ENCODE data around the gene SH3RF3. TPM values are rescaled to one million over a fixed set of nuclear protein-coding genes. Genes with fewer than 3 reads are reported as not detected.

The SH3RF3 gene
- total RNA-seq, 2 donors from 2014 or later: 37.4 to 61.7 TPM

- H3K9me3 ChIP-seq: no peaks in the 10 kb centered on the region
- DNase-seq (ENCODE audit: low spot score) (no peak), ATAC-seq (ENCODE audit: insufficient number of reproducible peaks, low FRiP score, low read depth) (no peak)
- TF ChIP-seq CTCF (IDR thresholded peaks at IDR 0.05): no peak
- peaks cover 36 to 89% of the 10 kb centered on the region in 2 donors for H3K4me1 ChIP-seq (ENCODE audit: control insufficient read depth in 1 of 2, low read depth in 2 of 2)
- peak overlapping the region; percentile 84 to 98 for H3K27ac ChIP-seq
- no peaks in the 10 kb centered on the region for H3K27me3 ChIP-seq (replicated peaks; ENCODE audit: insufficient read depth)
- H3K4me3 ChIP-seq: no peak overlapping the region
- no peaks in the 10 kb centered on the region for H3K36me3 ChIP-seq
Measured at GRCh38 chr2:109320195-109320922, 191.4 kb downstream of the SH3RF3 start.

- ATAC-seq (ENCODE audit: insufficient number of reproducible peaks, low FRiP score, low read depth) (no peak), DNase-seq (ENCODE audit: low spot score) (no peak)
- no peaks in the 10 kb centered on the region for H3K9me3 ChIP-seq
- peak overlapping the region; percentile 43 for H3K4me3 ChIP-seq
- H3K4me1 ChIP-seq (ENCODE audit: control insufficient read depth in 1 of 2, low read depth in 2 of 2): peaks cover 47 to 95% of the 10 kb centered on the region in 2 donors
- H3K27me3 ChIP-seq (replicated peaks; ENCODE audit: insufficient read depth): no peaks in the 10 kb centered on the region
- H3K36me3 ChIP-seq: no peaks in the 10 kb centered on the region
- H3K27ac ChIP-seq: peak overlapping the region; percentile 84 to 98
- TF ChIP-seq CTCF (IDR thresholded peaks at IDR 0.05): peak; percentile 19
Measured at GRCh38 chr2:109321570-109321969, 192.6 kb downstream of the SH3RF3 start.

- Histone ChIP-seq H3K4me1 (ENCODE audit: control insufficient read depth in 1 of 2, low read depth in 2 of 2) (peaks cover 47 to 94% of the 10 kb centered on the region in 2 donors), H3K36me3 (no peaks in the 10 kb centered on the region), H3K27ac (peak overlapping the region; percentile 84 to 98), H3K9me3 (no peaks in the 10 kb centered on the region), H3K27me3 (replicated peaks; ENCODE audit: insufficient read depth) (no peaks in the 10 kb centered on the region), H3K4me3 (peak overlapping the region; percentile 43)
- peak; percentile 58 for ATAC-seq (ENCODE audit: insufficient number of reproducible peaks, low FRiP score, low read depth)
- no peak for TF ChIP-seq CTCF (IDR thresholded peaks at IDR 0.05)
- peak; percentile 95 for DNase-seq (ENCODE audit: low spot score)
Measured at GRCh38 chr2:109322111-109322510, 193.1 kb downstream of the SH3RF3 start.

GRCh38 chr2:109322641-109323040 lies 193.6 kb downstream of the SH3RF3 start:
- no peak for TF ChIP-seq CTCF (IDR thresholded peaks at IDR 0.05)
- Histone ChIP-seq H3K9me3 (no peaks in the 10 kb centered on the region), H3K4me1 (ENCODE audit: control insufficient read depth in 1 of 2, low read depth in 2 of 2) (peaks cover 43 to 89% of the 10 kb centered on the region in 2 donors), H3K27ac (peak overlapping the region; percentile 84 to 86), H3K27me3 (replicated peaks; ENCODE audit: insufficient read depth) (no peaks in the 10 kb centered on the region), H3K36me3 (no peaks in the 10 kb centered on the region), H3K4me3 (peak overlapping the region; percentile 12)
- ATAC-seq (ENCODE audit: insufficient number of reproducible peaks, low FRiP score, low read depth) (no peak), DNase-seq (ENCODE audit: low spot score) (no peak)

- Histone ChIP-seq H3K4me1 (ENCODE audit: control insufficient read depth in 1 of 2, low read depth in 2 of 2) (peaks cover 32 to 85% of the 10 kb centered on the region in 2 donors), H3K36me3 (no peaks in the 10 kb centered on the region), H3K9me3 (no peaks in the 10 kb centered on the region), H3K4me3 (peak overlapping the region; percentile 19), H3K27ac (peak overlapping the region; percentile 84 to 86), H3K27me3 (replicated peaks; ENCODE audit: insufficient read depth) (no peaks in the 10 kb centered on the region)
- no peak for TF ChIP-seq CTCF (IDR thresholded peaks at IDR 0.05)
- ATAC-seq (ENCODE audit: insufficient number of reproducible peaks, low FRiP score, low read depth): peak; percentile 59
- DNase-seq (ENCODE audit: low spot score): peak; percentile 57
Measured at GRCh38 chr2:109324861-109325260, 195.9 kb downstream of the SH3RF3 start.

Data from thoracic aorta (tissue), 2 donors.